Loucy (cell line): ENCODE measurements around the gene CXorf38.

ENCODE experiments used
- H2AFZ ChIP-seq: fragments of 200-600 bp; sonication (generic); 2 replicates; pipeline ENCODE4 v1.6.0; 2016; ENCODE audit warnings: antibody characterized with exemption, mild to moderate bottlenecking, low read length, moderate library complexity
- H3F3A ChIP-seq: fragments of 200-600 bp; 2 replicates; pipeline ENCODE4 v1.6.0; 2016; ENCODE audit warnings: antibody characterized with exemption, low read depth, mild to moderate bottlenecking
- H3K27me3 ChIP-seq: fragments of 200-600 bp; sonication (generic); 2 replicates; pipeline ENCODE4 v1.6.1; 2014; ENCODE audit warnings: low read length, mild to moderate bottlenecking; ENCODE audit not compliant: insufficient read depth, poor library complexity, severe bottlenecking
- H3K36me3 ChIP-seq: fragments of 200-600 bp; sonication (generic); 2 replicates; pipeline ENCODE4 v1.6.1; 2016; ENCODE audit warnings: low read length; ENCODE audit not compliant: insufficient read depth
- H3K4me1 ChIP-seq: fragments of 200-600 bp; sonication (generic); 2 replicates; pipeline ENCODE4 v1.5.1; 2014; ENCODE audit warnings: low read length, mild to moderate bottlenecking; ENCODE audit not compliant: insufficient read depth, poor library complexity, severe bottlenecking
- H3K4me2 ChIP-seq: fragments of 200-600 bp; sonication (generic); 2 replicates; pipeline ENCODE4 v1.6.0; 2014; ENCODE audit warnings: antibody characterized with exemption, low read length, low read depth, mild to moderate bottlenecking; ENCODE audit not compliant: poor library complexity, severe bottlenecking
- H3K4me3 ChIP-seq: fragments of 200-600 bp; sonication (generic); 2 replicates; pipeline ENCODE4 v1.5.1; 2014; ENCODE audit warnings: low read length, mild to moderate bottlenecking, mixed read lengths; ENCODE audit not compliant: poor library complexity, severe bottlenecking
- H3K79me2 ChIP-seq: fragments of 200-600 bp; sonication (generic); 2 replicates; pipeline ENCODE4 v1.6.1; 2014; ENCODE audit warnings: low read length; ENCODE audit not compliant: insufficient read depth
- H3K9ac ChIP-seq: fragments of 200-600 bp; sonication (generic); 2 replicates; pipeline ENCODE4 v1.6.0; 2014; ENCODE audit warnings: mild to moderate bottlenecking, low read depth, low read length, moderate library complexity; ENCODE audit not compliant: poor library complexity, severe bottlenecking
- H3K9me2 ChIP-seq: fragments of 200-600 bp; sonication (generic); replicated peaks from 2 replicates; pipeline ENCODE4 v1.6.1; 2016; ENCODE audit warnings: low read depth, low read length, mixed read lengths
- H3K9me3 ChIP-seq: fragments of 200-600 bp; sonication (generic); 2 replicates; pipeline ENCODE4 v1.6.1; 2014; ENCODE audit warnings: mild to moderate bottlenecking, antibody characterized with exemption, low read length, low read depth; ENCODE audit not compliant: insufficient read depth
- H4K20me1 ChIP-seq: fragments of 200-600 bp; sonication (generic); 2 replicates; pipeline ENCODE4 v1.6.0; 2014; ENCODE audit warnings: antibody characterized with exemption, low read length, mild to moderate bottlenecking; ENCODE audit not compliant: insufficient read depth, poor library complexity, severe bottlenecking
- EZH2phosphoT487 ChIP-seq: fragments of 200-600 bp; IDR thresholded peaks from 2 replicates; pipeline ENCODE4 v1.6.1; 2018; ENCODE audit warnings: antibody characterized with exemption, mild to moderate bottlenecking, moderate library complexity, borderline replicate concordance
- TF ChIP-seq, protein P1 (sequence below): fragments of 200-600 bp; sonication (generic); conservative IDR thresholded peaks from 2 replicates; pipeline ENCODE4 v1.5.1; 2014; ENCODE audit warnings: mild to moderate bottlenecking, antibody characterized with exemption, low read length

The CXorf38 gene

DNA sequence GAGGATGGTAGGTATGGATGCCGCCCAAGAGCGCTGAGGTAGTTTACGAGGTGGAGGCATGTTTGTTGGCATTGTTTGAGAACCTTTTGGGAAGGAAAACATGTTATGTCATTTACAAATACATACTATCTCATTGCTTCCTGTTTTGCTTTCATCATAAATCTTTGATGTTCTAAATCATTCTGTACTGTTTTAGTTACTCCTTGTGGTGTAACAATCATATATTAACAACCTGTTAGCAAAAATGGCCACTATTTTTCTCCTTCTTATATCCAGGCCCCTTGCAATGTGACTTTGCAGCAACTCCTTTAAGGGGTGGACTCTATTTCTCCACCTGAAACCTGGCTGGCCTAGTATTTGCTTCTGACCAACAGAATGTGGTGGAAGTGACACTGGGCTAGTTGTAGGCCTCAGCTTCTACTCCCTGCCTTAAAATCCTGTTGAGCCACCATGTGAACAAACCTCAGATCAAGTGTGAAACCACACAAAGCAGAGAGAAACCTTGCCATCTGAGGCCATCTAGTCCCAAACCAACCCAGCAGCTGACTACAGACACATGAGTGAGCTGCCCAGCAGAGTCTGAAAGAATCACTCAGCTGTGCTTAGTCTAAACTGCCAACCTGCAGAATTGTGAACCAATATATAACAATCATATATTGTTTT, 15.8 kb upstream of the CXorf38 start:
- Histone ChIP-seq H3K79me2 (no peaks in the 10 kb centered on the region), H3K36me3 (peaks cover 47% of the 10 kb centered on the region; the same call in 1 of the 2 replicates), H2AFZ (no peak overlapping the region), H3K9me2 (no peaks in the 10 kb centered on the region), H4K20me1 (no peaks in the 10 kb centered on the region), H3K9ac (no peak overlapping the region), H3K9me3 (no peaks in the 10 kb centered on the region), H3K27me3 (no peaks in the 10 kb centered on the region), H3K4me1 (no peaks in the 10 kb centered on the region), H3F3A (no peaks in the 10 kb centered on the region), H3K4me2 (no peak overlapping the region), H3K4me3 (no peak overlapping the region)
- no peak for TF ChIP-seq EZH2phosphoT487
- TF ChIP-seq, protein P1, sequence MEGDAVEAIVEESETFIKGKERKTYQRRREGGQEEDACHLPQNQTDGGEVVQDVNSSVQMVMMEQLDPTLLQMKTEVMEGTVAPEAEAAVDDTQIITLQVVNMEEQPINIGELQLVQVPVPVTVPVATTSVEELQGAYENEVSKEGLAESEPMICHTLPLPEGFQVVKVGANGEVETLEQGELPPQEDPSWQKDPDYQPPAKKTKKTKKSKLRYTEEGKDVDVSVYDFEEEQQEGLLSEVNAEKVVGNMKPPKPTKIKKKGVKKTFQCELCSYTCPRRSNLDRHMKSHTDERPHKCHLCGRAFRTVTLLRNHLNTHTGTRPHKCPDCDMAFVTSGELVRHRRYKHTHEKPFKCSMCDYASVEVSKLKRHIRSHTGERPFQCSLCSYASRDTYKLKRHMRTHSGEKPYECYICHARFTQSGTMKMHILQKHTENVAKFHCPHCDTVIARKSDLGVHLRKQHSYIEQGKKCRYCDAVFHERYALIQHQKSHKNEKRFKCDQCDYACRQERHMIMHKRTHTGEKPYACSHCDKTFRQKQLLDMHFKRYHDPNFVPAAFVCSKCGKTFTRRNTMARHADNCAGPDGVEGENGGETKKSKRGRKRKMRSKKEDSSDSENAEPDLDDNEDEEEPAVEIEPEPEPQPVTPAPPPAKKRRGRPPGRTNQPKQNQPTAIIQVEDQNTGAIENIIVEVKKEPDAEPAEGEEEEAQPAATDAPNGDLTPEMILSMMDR, result no peak

DNA sequence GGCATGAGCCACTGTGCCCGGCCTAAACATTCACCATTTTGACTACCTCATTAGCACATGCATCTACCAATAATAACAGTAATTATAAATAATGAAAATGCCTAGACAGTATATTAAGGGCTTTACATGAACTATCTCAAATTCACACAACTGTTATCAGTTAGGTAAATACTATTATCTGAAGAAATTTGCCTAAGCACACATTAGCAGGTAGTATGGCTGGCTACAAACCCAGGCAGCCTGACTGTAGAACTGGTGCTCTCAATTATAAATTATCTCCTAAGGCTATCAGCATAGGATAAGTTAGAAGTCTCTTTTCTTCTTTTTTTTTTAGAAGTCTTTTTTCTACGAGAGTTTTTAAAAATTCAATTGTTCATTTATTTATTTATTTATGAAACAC, 14.1 kb upstream of the CXorf38 start:
- Histone ChIP-seq H3K4me2 (no peak overlapping the region), H3K4me3 (no peak overlapping the region), H3K79me2 (no peaks in the 10 kb centered on the region), H3K4me1 (no peaks in the 10 kb centered on the region), H4K20me1 (no peaks in the 10 kb centered on the region), H3K27me3 (no peaks in the 10 kb centered on the region), H3K9me2 (no peaks in the 10 kb centered on the region), H3K36me3 (peaks cover 35% of the 10 kb centered on the region; the same call in 1 of the 2 replicates), H3F3A (no peaks in the 10 kb centered on the region), H2AFZ (no peak overlapping the region), H3K9ac (no peak overlapping the region), H3K9me3 (no peaks in the 10 kb centered on the region)
- TF ChIP-seq EZH2phosphoT487, result no peak
- TF ChIP-seq, protein P1, result no peak

DNA sequence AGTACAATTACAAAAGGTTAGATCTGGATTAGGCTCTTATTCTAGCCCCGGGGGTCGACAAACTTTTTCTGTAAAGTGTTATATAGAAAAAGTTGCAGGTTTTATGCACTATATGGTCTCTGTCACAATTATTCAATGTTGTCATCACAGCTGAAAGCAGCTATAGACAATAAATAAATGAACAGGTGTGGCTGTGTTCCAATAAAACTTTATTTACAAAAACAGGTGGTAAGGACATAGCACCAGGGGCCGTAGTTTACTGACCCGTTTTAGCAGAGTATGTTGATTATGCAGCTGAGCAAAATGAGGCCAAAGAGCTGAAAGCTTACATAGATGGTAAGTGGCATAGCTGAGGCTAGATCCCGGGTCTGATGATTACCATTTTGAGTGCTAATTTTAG, 13.0 kb upstream of the CXorf38 start:
- Histone ChIP-seq H3K9ac (no peak overlapping the region), H3K79me2 (no peaks in the 10 kb centered on the region), H3K9me3 (no peaks in the 10 kb centered on the region), H2AFZ (no peak overlapping the region), H3K9me2 (no peaks in the 10 kb centered on the region), H3K36me3 (peaks cover 25% of the 10 kb centered on the region; the same call in 1 of the 2 replicates), H4K20me1 (no peaks in the 10 kb centered on the region), H3K4me3 (no peak overlapping the region), H3F3A (no peaks in the 10 kb centered on the region), H3K27me3 (no peaks in the 10 kb centered on the region), H3K4me2 (no peak overlapping the region), H3K4me1 (no peaks in the 10 kb centered on the region)
- no peak for TF ChIP-seq EZH2phosphoT487
- TF ChIP-seq, protein P1, result no peak
